ENCODE data around the gene ODF2L.

ODF2L gene

DNA sequence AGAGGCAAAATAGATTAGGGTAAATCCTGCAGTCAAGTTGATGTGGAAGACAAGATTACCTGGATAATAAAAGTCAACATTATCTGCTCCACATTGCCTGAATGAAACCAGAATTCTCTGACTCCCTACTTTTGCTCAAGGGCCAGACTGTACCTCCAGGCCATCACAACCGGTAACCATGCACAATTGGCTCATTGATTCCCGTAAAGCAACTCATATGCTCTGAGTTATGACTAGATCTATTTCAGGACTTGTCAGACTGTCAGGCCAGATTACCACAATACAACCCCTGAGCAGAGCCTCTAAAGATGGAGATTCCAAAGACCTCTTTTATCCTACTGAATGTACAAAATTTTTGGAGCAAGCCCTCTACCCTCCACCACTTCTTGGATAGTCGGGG lies 90.4 kb downstream of the ODF2L start:
- DNase-seq, result no peak

DNA sequence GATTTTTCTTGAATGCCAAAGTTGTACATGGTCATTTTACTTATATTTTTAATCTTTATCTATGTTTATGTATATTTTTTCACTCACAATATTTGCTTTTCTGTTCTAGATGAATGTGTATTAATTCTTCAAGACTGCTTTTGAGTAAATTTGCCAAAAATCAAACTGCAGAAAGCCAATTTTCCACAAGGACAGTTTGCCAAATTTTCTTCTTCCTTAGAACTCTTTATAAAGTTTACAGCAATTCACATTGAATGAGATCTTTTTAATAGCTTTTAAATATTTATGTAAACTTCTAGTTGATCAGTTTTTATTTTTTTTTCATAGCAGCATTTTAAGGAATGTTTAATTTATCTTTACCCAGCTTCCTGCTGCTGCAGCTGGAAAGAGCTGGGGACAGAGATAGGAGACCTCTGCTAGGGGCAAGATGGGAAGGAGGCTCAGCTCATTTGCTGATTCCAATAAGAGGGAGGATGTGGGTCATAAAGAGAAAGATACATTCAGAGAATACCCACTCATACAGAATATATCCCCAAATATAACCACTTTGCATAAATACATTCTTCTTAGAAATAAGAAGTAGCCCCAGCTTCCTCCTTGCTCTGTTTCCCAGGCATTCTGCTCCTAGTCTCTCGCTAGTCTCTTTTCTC lies 93.0 kb downstream of the ODF2L start:
- DNase-seq, result no peak
